H1 (cell line): ENCODE results near the gene CCDC14.

Experiments
- CBX5 ChIP-seq: fragments of 300-800, 300-1000 bp; sonication (generic); IDR thresholded peaks from 2 replicates; pipeline ENCODE4 v1.7.1; 2016; ENCODE audit warnings: antibody characterized with exemption, low read length, low read depth
- CEBPB ChIP-seq: IDR thresholded peaks from 2 replicates; pipeline ENCODE4 v1.6.1; 2012; ENCODE audit warnings: low read depth, low read length
- CREB1 ChIP-seq: IDR thresholded peaks from 2 replicates; pipeline ENCODE4 v1.6.1; 2012; ENCODE audit warnings: inconsistent platforms
- CTBP2 ChIP-seq: IDR thresholded peaks from 2 replicates; pipeline ENCODE4 v1.7.0; 2011; ENCODE audit warnings: borderline replicate concordance, mild to moderate bottlenecking, moderate library complexity, mixed read lengths, low read length; ENCODE audit not compliant: insufficient read depth, insufficient read length
- CTCF ChIP-seq, 3 experiments: IDR thresholded peaks; 1 replicate in 2 of 3; 2 replicates in 1 of 3; pipeline versions ENCODE4 v1.5.1 to v1.6.1; 2011; ENCODE audit warnings: low read length in 3 of 3, mild to moderate bottlenecking in 3 of 3, inconsistent platforms in 2 of 3, low read depth in 1 of 3, moderate library complexity in 1 of 3; ENCODE audit not compliant: insufficient read depth in 1 of 3; ENCODE audit errors: control extremely low read depth in 1 of 3
- EP300 ChIP-seq, 2 experiments: IDR thresholded peaks; 1 replicate in 1 of 2; 2 replicates in 1 of 2; pipeline ENCODE4 v1.6.1; 2011 to 2012; ENCODE audit warnings: low read depth in 2 of 2, low read length in 2 of 2, mild to moderate bottlenecking in 2 of 2, borderline replicate concordance in 1 of 2, inconsistent platforms in 1 of 2, moderate library complexity in 1 of 2
- EZH2 ChIP-seq: fragments of 200-600 bp; sonication (generic); IDR thresholded peaks from 2 replicates; pipeline ENCODE4 v1.7.1; 2012; ENCODE audit warnings: low read depth, mild to moderate bottlenecking, moderate library complexity, low read length, inconsistent platforms; ENCODE audit not compliant: severe bottlenecking
- POLR2A ChIP-seq, 2 experiments: IDR thresholded peaks; 1 replicate in 1 of 2; 2 replicates in 1 of 2; pipeline ENCODE4 v1.6.1; 2011; ENCODE audit warnings: low read depth in 2 of 2, low read length in 2 of 2, mild to moderate bottlenecking in 2 of 2; ENCODE audit errors: control extremely low read depth in 1 of 2
- POLR2AphosphoS5 ChIP-seq: IDR thresholded peaks from 2 replicates; pipeline ENCODE4 v1.6.1; 2011; ENCODE audit warnings: low read depth, low read length
- SP2 ChIP-seq: IDR thresholded peaks from 2 replicates; pipeline ENCODE4 v1.6.1; 2012; ENCODE audit warnings: mild to moderate bottlenecking, low read length, inconsistent platforms
- SRF ChIP-seq: IDR thresholded peaks from 2 replicates; pipeline ENCODE4 v1.6.1; 2011; ENCODE audit warnings: mild to moderate bottlenecking, low read depth, low read length, moderate library complexity
- TAF1 ChIP-seq: IDR thresholded peaks from 2 replicates; pipeline ENCODE4 v1.6.1; 2011; ENCODE audit warnings: mild to moderate bottlenecking, low read depth, low read length
- TCF12 ChIP-seq: IDR thresholded peaks from 2 replicates; pipeline ENCODE4 v1.6.1; 2011; ENCODE audit warnings: low read depth, mild to moderate bottlenecking, low read length
- ZNF274 ChIP-seq: IDR thresholded peaks from 2 replicates; pipeline ENCODE4 v1.7.0; 2012; ENCODE audit warnings: low read length, borderline replicate concordance; ENCODE audit errors: extremely low read depth

- TF ChIP-seq CEBPB (peak; percentile 23; the same call in 1 of the 2 replicates), CTCF (IDR thresholded peaks at IDR 0.05; ENCODE audit: control extremely low read depth in 1 of 3, insufficient read depth in 1 of 3, low read depth in 1 of 3, low read length in 3 of 3) (no peak; a peak in 1 of 4 replicates), EP300 (IDR thresholded peaks at IDR 0.05; ENCODE audit: borderline replicate concordance in 1 of 2, low read depth in 2 of 2, low read length in 2 of 2) (no peak), EZH2 (no peak), SP2 (no peak), POLR2AphosphoS5 (peak; percentile 72; the same call in 1 of the 2 replicates), ZNF274 (no peak), CREB1 (peak; percentile 45; the same call in 1 of the 2 replicates), TAF1 (peak; percentile 95), CTBP2 (no peak), SRF (no peak), POLR2A (IDR thresholded peaks at IDR 0.05; ENCODE audit: control extremely low read depth in 1 of 2, low read depth in 2 of 2, low read length in 2 of 2) (peak; percentile 81 to 86), CBX5 (no peak), TCF12 (no peak)
Observed at GRCh38 chr3:123960781-123961507, at the start of gene CCDC14.
